ES-I3 (cell line): ENCODE data around the gene CRB3.

ENCODE experiments used
- H3K36me3 ChIP-seq: 2 replicates; pipeline ENCODE4 v1.6.1; 2013; ENCODE audit warnings: mild to moderate bottlenecking, low read length, control low read depth, moderate library complexity; ENCODE audit not compliant: insufficient read depth
- H3K4me1 ChIP-seq: 2 replicates; pipeline ENCODE4 v1.6.1; 2013; ENCODE audit warnings: mild to moderate bottlenecking, control low read depth, low read length; ENCODE audit not compliant: insufficient read depth
- H3K9ac ChIP-seq: 2 replicates; pipeline ENCODE4 v1.6.1; 2013; ENCODE audit warnings: low read depth, mild to moderate bottlenecking, low read length, moderate library complexity
- H3K9me3 ChIP-seq: 2 replicates; pipeline ENCODE4 v1.6.1; 2013; ENCODE audit warnings: mild to moderate bottlenecking, low read length, moderate library complexity; ENCODE audit not compliant: control insufficient read depth, insufficient read depth

CRB3 gene

DNA sequence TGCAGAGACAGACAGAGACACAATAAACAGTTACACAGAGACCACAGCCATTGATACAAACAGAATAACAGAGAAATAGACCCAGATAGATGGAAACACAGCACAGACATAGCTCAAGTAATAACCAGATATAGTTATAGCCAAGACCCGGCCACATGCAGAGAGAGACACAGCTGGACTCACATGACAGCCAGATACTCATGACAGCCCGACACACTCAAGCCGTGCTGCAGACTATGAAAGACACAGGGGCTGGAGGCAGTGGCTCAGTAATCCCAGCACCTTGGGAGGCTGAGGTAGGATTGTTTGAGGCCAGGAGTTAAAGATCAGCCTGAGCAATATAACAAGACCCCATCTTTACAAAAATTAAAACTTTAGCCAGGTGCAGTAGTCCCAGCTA is 19.2 kb downstream of the CRB3 start:
- Histone ChIP-seq H3K4me1 (peaks cover 8% of the 10 kb centered on the region; the same call in 1 of the 2 replicates), H3K36me3 (no peaks in the 10 kb centered on the region), H3K9me3 (no peaks in the 10 kb centered on the region), H3K9ac (no peak overlapping the region)

DNA sequence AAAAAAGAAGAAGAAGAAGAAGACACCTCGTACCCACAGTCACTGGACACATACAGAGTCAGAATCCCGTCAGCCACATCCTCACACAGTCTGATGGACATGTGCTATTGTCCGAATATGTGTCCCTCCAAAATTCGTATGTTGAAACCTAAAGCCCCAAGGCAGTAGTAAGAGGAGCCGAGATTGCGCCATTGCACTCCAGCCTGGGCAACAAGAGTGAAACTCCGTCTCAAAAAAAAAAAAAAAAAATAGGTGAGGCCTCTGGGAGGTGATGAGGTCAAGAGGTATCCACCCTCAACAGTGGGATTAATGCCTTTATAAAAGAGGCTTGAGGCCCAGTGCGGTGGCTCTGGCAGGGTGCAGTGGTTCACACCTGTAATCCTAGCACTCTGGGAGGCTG is 20.2 kb downstream of the CRB3 start:
- peaks cover 8% of the 10 kb centered on the region; the same call in 1 of the 2 replicates for H3K4me1 ChIP-seq
- no peaks in the 10 kb centered on the region for H3K9me3 ChIP-seq
- no peak overlapping the region for H3K9ac ChIP-seq
- H3K36me3 ChIP-seq = no peaks in the 10 kb centered on the region

DNA sequence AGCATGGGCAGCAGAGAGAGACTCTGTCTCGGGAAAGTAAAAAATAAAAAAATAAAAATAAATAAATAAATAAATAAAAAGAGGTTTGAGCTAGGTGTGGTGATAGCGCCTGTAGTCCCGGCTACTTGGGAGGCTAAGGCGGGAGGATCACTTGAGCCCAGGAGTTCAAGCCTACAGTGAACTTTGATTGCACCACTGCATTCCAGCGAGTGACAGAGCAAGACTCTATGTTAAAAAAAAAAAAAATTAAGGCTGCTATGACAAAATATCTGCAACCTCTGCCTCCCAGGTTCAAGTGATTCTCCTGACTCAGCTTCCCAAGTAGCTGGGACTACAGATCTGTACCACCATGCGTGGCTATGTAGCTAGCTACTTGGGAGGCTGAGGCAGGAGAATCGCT is 20.8 kb downstream of the CRB3 start:
- H3K36me3 ChIP-seq = no peaks in the 10 kb centered on the region
- no peaks in the 10 kb centered on the region for H3K9me3 ChIP-seq
- peaks cover 13% of the 10 kb centered on the region; the same call in 1 of the 2 replicates for H3K4me1 ChIP-seq
- H3K9ac ChIP-seq = no peak overlapping the region

DNA sequence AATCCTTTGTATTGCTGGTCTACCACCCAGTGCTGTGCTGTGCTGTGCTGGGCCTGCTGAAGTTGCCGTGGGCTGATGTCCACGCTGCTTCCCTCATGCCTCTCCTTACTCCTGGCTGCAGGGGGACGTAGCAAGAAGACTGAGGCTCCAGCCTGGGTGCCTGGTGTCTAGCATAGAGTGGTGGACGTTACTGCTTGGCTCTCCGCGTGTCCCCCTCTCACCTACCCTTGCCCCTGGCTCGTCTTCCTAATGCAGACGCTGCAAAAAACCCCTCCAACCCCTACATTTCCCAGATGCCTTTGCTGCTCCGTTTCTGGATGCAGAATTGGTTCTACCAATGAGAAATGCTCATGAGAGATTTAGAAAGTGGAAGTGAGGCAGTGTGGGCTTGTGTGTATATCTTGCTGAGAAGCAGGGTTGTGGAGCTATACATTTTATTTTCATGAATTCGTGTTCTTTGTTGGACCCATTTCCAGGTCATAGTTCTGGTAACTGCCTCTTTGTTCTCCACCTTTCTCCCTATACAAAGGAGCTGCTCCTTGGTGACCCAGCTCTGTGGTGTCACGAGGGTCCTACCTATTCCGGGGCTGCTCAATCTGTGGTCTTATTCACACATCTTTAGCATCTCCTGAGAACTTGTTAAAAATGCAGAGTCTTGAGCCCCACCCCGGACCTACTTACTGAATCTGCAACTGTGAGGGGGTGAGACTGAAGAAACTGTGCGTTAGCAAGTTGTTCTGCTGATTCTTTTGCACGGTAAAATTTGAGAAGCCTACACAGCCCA is 25.4 kb downstream of the CRB3 start:
- 0 out of 2 replicates have a peak, but pooled peaks cover 9% of the 10 kb centered on the region for H3K4me1 ChIP-seq
- H3K36me3 ChIP-seq = no peaks in the 10 kb centered on the region
- H3K9me3 ChIP-seq = no peaks in the 10 kb centered on the region
- H3K9ac ChIP-seq = no peak overlapping the region

DNA sequence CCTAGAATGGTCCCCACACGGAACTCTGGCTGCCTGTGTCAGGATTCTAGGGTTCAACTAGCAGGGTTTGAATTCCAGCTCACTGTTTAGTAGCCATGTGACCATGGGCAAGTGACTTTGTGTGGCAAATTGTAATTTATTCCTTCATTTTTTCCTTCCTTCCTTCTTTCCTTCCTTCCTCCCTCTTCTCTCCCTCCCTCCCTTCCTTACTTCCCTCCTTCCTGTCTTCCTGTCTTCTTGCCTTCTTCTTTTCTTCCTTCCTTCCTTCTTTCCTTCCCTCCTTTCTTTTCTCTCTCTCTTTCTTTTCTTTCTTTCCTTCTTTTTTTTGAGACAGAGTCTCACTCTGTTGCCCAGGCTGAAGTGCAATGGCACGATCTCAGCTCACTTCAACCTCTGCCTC is 26.1 kb downstream of the CRB3 start:
- Histone ChIP-seq H3K36me3 (no peaks in the 10 kb centered on the region), H3K4me1 (0 out of 2 replicates have a peak, but pooled peaks cover 9% of the 10 kb centered on the region), H3K9me3 (no peaks in the 10 kb centered on the region), H3K9ac (no peak overlapping the region)

DNA sequence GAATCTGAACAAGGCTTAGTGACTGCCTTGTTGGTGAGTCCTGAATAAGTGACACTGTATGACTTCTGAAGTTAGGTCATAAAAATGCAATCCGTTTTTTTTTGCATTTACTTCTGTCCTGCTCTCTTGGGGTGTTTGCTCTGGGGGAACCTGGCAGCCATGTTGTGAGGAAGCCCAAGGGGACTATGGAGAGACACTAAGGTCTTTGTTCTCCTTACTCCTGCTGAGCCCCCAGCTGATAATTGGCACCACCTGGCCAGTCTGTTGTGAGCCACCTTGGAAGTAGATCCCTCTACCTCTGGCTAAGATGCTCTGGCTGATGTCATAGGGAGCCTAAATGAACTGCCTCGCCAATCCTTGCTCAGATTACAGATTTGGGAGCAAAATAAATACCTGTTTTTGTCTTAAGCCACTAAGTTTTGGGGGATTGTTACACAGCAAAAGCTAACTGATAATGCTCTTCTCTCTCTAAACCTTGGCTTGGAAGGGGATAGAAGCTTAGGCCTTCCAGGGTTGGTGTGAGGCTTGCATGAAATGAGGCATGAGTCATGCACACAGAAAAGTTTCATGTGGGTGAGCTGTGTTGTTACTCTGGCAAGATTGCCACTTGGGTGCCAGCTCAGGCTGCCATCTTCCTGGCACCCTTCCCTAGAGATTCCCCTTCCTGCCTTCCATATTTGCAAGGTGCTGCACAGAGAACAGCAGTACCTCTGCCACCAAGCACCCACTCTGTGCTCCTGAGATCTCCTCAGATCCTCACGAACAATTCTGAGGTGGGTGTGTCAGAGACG is 27.9 kb downstream of the CRB3 start:
- Histone ChIP-seq H3K9me3 (no peaks in the 10 kb centered on the region), H3K36me3 (no peaks in the 10 kb centered on the region), H3K4me1 (0 out of 2 replicates have a peak, but pooled peaks cover 9% of the 10 kb centered on the region), H3K9ac (no peak overlapping the region)

DNA sequence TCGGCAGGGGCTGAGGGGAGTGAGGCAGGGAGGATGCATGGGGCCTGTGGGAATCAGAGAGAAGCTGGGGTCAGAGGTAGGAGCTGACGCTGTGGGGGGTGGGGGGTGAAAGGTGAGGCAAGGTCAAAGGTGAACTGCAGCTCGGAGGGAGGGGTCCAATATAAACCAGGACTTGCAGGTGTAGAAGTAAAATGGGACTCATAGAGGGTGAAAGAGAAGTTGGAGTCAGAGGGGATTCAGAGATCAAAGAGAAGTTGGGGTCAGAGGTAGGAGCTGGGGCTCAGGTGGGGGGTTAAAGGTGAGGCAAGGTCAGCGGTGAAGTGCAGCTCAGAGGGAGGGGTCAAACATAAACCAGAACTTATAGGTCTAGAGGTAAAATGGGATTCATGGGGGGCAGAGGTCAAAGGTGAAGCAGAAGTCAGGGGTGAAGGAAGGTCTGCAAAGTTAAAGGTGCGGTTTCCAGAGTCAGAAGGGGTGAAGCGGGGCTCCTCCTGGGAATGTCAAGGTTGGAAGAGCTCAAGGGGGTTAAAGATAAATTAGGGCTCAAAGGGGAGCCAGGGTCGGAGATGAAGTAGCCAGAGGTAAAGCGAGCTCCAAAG is 30.5 kb downstream of the CRB3 start:
- Histone ChIP-seq H3K9me3 (no peaks in the 10 kb centered on the region), H3K4me1 (0 out of 2 replicates have a peak, but pooled peaks cover 6% of the 10 kb centered on the region), H3K36me3 (no peaks in the 10 kb centered on the region), H3K9ac (no peak overlapping the region)

DNA sequence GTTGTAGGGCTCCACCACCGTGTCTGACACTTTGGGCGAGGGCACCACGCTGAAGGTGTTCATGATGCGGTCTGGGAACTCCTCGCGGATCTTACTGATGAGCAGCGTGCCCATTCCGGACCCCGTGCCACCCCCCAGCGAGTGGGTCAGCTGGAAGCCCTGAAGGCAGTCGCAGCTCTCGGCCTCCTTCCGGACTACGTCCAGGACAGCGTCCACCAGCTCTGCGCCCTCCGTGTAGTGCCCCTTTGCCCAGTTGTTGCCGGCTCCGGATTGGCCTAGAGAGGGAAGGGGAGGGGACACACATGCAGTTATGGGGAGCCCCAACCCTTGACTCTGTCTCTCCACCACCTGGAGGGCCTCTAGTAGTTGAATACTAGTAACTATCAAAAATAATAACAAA is 31.9 kb downstream of the CRB3 start:
- Histone ChIP-seq H3K9ac (no peak overlapping the region), H3K4me1 (no peaks in the 10 kb centered on the region), H3K36me3 (no peaks in the 10 kb centered on the region), H3K9me3 (no peaks in the 10 kb centered on the region)

DNA sequence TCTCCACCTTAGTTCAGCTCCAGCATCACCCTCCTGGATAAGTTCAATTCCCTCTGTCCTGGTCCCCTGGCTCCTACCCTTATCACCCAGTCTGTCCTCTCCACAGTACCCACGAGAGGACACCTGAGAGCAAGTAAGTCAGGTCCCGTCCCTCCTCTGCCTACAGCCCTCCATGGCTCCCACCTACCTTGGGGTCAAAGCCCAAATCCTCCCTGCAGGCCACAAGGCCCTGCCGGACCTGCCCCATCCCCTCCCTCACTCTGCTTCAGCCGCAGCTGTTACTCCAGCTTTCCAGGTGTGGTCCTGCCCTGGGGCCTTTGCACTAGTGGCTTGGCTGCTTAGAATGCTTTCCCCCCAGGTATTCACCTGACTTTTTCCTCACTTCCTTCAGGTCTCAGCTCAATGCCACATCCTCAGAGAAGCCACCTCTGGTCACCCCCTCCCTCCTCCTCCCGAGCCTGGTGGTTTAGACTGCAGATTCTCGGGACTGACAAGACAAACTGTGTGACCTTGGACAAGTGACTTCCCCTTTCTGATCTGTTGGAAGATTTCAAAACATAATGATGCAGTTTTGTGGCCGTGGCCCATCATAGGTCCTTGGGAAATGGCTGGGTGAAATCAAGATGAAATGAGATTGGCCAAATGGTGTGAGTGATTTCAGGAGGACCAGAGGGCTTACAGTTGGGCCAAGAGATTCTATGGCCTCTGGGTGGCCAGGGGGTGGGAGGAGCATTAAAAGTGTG is 34.4 kb downstream of the CRB3 start:
- Histone ChIP-seq H3K9ac (no peak overlapping the region), H3K9me3 (no peaks in the 10 kb centered on the region), H3K36me3 (no peaks in the 10 kb centered on the region), H3K4me1 (no peaks in the 10 kb centered on the region)

DNA sequence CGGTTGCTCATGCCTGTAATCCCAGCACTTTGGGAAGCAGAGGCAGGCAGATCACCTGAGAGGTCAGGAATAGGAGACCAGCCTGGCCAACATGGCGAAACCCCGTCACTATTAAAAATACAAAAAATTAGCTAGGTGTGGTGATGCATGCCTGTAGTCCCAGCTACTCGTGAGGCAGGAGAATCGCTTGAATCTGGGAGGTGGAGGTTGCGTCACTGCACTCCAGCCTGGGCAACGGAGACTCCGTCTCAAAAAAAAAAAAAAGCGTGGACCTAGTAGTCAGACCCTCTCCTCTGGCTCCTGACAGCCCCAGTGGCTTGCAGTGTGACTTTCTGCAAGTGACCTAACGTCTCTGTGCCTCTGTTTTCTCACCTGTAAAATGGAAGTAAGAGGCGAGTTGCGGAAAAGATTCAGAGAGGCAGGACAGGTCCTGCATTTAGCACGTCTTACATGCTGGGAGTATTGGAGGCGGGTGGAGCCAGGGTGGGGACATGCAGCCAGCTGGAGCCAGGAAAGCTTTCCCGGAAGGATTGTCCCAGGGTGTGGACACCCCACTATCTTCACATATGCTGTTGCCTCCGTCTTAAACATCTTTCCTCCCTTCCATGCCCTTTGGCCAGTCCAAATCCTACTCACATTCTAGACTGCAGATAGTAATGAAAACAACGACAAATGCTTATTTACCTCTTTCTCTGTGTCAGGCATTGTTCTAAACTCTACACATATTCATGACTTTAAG is 35.1 kb downstream of the CRB3 start:
- no peaks in the 10 kb centered on the region for H3K4me1 ChIP-seq
- no peaks in the 10 kb centered on the region for H3K36me3 ChIP-seq
- H3K9me3 ChIP-seq = no peaks in the 10 kb centered on the region
- no peak overlapping the region for H3K9ac ChIP-seq

DNA sequence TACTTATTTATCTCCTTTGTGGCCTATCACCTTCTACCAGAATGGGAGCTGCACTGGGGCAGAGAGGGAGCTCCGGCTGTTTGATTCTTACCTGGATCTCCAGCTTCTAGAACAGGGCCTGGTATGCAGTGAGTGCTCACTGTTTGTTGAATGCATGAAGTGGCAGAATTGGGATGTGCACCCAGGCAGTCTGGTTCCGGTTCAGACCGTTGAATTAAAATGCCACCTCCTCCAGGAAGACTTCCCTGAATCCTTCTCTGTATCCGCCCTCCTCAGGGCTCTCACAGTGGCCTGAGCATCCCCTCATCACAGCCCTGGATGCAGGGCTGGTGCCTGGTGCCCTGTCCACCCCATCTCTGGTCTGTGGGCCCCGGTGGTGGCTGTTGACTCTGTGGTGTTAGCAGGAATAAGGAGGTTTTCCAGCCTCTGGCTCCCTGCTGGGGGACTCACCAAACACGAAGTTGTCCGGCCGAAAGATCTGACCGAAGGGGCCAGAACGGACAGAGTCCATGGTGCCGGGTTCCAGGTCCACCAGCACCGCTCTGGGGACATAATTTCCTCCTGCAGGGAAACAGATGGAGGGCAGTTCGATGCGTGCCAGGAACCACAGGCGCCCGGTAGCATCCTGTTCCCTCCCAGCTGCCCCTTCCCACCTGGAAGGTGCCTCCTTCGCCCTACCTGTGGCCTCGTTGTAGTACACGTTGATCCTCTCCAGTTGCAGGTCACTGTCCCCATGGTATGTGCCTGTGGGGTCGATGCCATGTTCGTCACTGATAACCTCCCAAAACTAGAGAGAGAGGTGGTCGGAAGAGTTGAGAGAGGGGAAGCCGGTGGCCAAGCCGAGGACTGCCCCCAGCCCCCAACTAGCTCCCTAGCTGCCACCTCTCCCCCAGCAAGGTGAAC is 37.0 kb downstream of the CRB3 start:
- H3K4me1 ChIP-seq = no peaks in the 10 kb centered on the region
- H3K9me3 ChIP-seq = no peaks in the 10 kb centered on the region
- H3K9ac ChIP-seq = peak overlapping the region; percentile 60; the same call in 1 of the 2 replicates

DNA sequence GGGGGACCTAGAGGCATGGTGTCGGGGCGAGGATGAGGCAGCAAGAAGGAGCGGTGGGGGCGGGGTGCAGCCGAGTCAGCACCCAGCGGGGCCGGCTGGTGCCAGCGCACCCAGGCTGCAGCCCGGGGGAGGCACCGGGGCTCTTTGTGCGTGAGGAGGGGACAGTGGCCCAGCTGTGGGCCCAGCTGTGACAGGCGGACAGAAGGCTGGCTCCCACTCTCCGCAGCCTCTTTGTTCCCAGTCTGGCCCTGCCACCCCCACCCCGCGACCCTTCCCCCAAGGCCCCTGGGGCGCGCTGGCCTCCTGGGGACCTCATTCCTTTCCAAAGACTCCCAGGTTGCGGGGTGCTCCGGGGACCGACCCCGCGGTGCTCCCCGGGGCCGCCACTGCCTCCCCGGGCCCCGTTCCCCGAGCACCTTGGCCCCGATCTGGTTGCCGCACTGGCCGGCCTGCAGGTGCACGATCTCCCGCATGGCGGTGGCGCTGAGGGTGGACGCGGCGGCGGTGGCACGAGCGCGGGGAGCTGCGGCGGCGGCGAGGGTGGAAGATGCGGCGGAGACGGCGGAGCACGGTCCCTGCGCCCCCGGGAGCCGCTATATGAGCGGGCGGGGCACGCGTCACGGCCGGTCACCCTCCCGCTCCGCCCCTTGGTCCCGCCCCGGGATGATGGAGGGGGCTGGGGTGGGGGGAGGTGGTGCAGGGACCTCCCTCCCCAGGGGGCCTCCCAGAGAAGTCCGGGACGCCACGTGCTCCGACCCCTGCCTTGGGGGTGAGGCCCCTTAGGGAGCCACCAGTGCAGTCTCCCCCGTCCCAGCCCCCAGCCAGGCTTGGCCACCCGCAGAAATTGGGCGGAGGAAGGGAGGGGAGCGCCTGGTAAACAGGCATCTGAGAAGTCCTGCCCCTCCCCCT is 37.9 kb downstream of the CRB3 start, which contains the start of gene TUBB4A:
Gene TUBB4A (minus strand): TSS at position 570 of the 909 bp plus-strand sequence. CDS start 97 bp downstream, at position 473.
- Histone ChIP-seq H3K9me3 (no peaks in the 10 kb centered on the region), H3K4me1 (no peaks in the 10 kb centered on the region), H3K9ac (peak within 1 kb of the TSS; percentile 60), H3K36me3 (no peaks in the 10 kb centered on the region)

More for the DNA sequence above, 37.0 kb downstream of the CRB3 start:
- no peaks in the 10 kb centered on the region for H3K36me3 ChIP-seq
